ENCODE results near the gene DIAPH1. TPM values are rescaled to one million over a fixed set of nuclear protein-coding genes. Genes with fewer than 3 reads are reported as not detected.

DIAPH1 gene
- total RNA-seq, 1 donor = 22.1 TPM

DNA sequence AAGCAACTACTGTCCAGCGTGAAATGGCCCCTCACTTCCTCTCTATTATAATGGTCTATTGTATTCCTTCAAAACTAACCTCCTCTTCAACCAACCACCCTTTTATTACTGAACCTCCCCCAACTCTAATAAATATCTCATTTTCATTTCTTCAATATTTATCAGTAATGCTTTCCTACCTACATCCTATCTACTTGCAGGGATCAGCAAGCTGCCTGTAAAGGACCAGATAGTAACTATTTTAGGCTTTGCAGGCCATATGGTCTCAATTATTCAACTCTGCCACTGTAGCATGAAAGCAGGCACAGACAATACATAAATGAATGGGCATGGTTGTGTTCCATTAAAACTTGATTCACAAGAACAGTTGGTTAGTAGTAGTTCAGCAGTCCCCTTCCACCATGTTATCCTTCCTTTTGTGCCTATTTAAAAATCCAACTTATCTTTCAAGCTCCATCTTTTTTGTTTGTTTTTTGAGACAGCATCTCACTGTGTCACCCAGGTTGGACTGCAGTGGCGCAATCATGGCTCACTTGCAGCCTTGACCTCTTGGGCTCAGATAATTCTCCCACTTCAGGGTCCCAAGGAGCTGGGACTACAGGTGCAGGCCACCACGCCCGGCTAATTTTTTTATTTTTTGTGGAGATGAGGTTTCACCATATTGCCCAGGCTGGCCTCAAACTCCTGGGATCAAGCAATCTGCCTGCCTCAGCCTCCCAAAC lies 84.1 kb downstream of the DIAPH1 start:
- no peak for DNase-seq (ENCODE audit: low read depth)
- TF ChIP-seq CTCF (IDR thresholded peaks at IDR 0.05; ENCODE audit: insufficient read depth, low read length) = no peak
- H3K4me3 ChIP-seq (ENCODE audit: low read depth, low read length) = no peak overlapping the region

DNA sequence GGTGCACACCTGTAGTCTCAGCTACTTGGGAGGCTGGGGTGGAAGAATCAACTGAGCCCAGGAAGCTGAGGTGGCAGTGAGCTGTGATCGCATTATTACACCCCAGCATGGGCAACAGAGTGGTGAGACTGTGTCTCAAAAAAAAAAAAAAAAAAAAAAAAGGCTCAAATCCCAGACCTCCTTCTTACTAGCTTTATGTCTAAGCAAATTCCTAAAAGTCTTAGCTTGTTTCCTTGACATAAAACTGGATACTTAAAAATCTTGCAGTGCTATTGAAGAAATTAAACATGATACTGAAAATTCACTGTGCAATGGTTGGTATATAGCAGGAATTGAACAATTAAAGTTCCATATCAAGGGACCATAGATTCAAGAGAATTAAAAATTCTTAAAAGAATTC lies 84.9 kb downstream of the DIAPH1 start:
- TF ChIP-seq CTCF (IDR thresholded peaks at IDR 0.05; ENCODE audit: insufficient read depth, low read length) = no peak
- DNase-seq (ENCODE audit: low read depth) = peak; percentile 50

GRCh38 chr5:141532726-141533125 lies 86.1 kb downstream of the DIAPH1 start:
- TF ChIP-seq CTCF (IDR thresholded peaks at IDR 0.05; ENCODE audit: insufficient read depth, low read length) = no peak
- no peak overlapping the region for H3K4me3 ChIP-seq (ENCODE audit: low read depth, low read length)
- DNase-seq (ENCODE audit: low read depth) = no peak

More for the DNA sequence above, 84.9 kb downstream of the DIAPH1 start:
- no peak overlapping the region for H3K4me3 ChIP-seq (ENCODE audit: low read depth, low read length)

DNA sequence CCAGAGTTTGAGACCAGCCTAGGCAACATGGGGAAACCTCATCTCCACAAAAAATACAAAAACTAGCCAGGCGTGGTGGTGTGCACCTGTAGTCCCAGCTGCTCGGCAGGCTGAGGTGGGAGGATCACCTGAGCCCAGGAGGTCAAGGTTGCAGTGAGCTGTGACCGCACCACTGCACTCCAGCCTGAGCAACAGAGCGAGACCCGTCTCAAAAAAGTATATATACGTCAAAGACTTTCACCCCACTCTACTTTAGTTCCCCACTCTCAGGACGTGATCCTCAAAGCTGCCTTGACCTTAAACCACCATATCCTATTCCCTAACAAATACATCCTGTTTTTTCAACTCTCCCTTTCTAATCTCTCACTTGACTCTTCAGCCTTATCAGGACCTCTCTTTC lies 88.9 kb downstream of the DIAPH1 start:
- TF ChIP-seq CTCF (IDR thresholded peaks at IDR 0.05; ENCODE audit: insufficient read depth, low read length) = no peak
- H3K4me3 ChIP-seq (ENCODE audit: low read depth, low read length) = no peak overlapping the region
- no peak for DNase-seq (ENCODE audit: low read depth)

DNA sequence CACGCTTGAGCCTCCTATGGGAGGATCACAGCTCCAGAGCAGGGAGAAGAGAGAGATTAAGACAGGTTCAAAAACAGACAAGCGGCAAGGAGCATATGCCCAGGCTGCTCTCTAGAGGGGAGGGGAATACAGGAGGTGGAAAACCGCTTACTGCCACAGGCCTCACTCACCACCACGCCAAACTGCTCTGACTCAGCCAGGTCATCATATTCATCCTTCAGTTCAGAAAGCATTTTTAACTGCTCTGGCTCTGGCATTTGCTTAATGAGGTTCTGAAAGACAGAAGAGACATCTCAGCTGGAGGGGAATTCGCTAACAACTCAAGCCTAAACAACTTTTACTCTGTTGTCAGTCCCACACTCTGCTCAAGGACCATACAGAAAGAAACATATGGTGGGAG lies 89.8 kb downstream of the DIAPH1 start:
- TF ChIP-seq CTCF (IDR thresholded peaks at IDR 0.05; ENCODE audit: insufficient read depth, low read length) = no peak
- no peak overlapping the region for H3K4me3 ChIP-seq (ENCODE audit: low read depth, low read length)
- peak; percentile 77 for DNase-seq (ENCODE audit: low read depth)

- TF ChIP-seq CTCF (IDR thresholded peaks at IDR 0.05; ENCODE audit: insufficient read depth, low read length) = no peak
- peak; percentile 79 for DNase-seq (ENCODE audit: low read depth)
These were observed 90.4 kb downstream of the DIAPH1 start for GRCh38 chr5:141528291-141528984.

More at GRCh38 chr5:141528291-141528984, 90.4 kb downstream of the DIAPH1 start:
- H3K4me3 ChIP-seq (ENCODE audit: low read depth, low read length) = no peak overlapping the region
